ENCODE results near the gene WDR1.

- TF ChIP-seq CTCF (IDR thresholded peaks at IDR 0.05) (no peak), POLR2A (IDR thresholded peaks at IDR 0.05; ENCODE audit: low read depth) (no peak), EP300 (IDR thresholded peaks at IDR 0.05) (no peak), POLR2AphosphoS5 (IDR thresholded peaks at IDR 0.05) (no peak)
Measured at GRCh38 chr4:10114147-10114546, 2.5 kb downstream of the WDR1 start.
